Thoracic aorta (tissue), 2 donors: Measurements from ENCODE around the gene ABHD17C. TPM values are rescaled to one million over a fixed set of nuclear protein-coding genes. Genes with fewer than 3 reads are reported as not detected.

Experiments used
- ATAC-seq: fragments of 150-250 bp; one replicate; pipeline ENCODE4 v1.8.0; 2017; ENCODE audit warnings: low read depth; ENCODE audit not compliant: insufficient number of reproducible peaks, low FRiP score
- DNase-seq: peaks from one replicate; pipeline ENCODE4 v3.0.0-alpha.2; 2020; ENCODE audit warnings: low spot score
- H3K27ac ChIP-seq, 2 donors: fragments of 200-600 bp; sonication (generic); 1 replicate in 1 of 2; 2 replicates in 1 of 2; pipeline ENCODE4 v1.5.1; 2016; ENCODE audit warnings: mild to moderate bottlenecking in 2 of 2, moderate library complexity in 2 of 2
- H3K27me3 ChIP-seq: fragments of 200-600 bp; sonication (generic); replicated peaks from 2 replicates; pipeline ENCODE4 v1.6.0; 2016; ENCODE audit warnings: mild to moderate bottlenecking; ENCODE audit not compliant: insufficient read depth
- H3K36me3 ChIP-seq: fragments of 200-600 bp; sonication (generic); one replicate; pipeline ENCODE4 v1.5.1; 2016
- H3K4me1 ChIP-seq, 2 donors: fragments of 200-600 bp; sonication (generic); 1 replicate in 1 of 2; 2 replicates in 1 of 2; pipeline versions ENCODE4 v1.5.1 to v1.6.0; 2016; ENCODE audit warnings: low read depth in 2 of 2, mild to moderate bottlenecking in 1 of 2; ENCODE audit not compliant: control insufficient read depth in 1 of 2
- H3K4me3 ChIP-seq: fragments of 200-600 bp; sonication (generic); 2 replicates; pipeline ENCODE4 v1.5.1; 2016; ENCODE audit warnings: mild to moderate bottlenecking
- H3K9me3 ChIP-seq: fragments of 200-600 bp; sonication (generic); 2 replicates; pipeline ENCODE4 v1.5.1; 2016
- total RNA-seq, 2 donors: library from RNA; depleted of rRNA; stranded (reverse); fragments of >200 nt; gene quantifications; one replicate each; pipeline versions ENCODE4 v1.1.0 to v1.2.3, GENCODE V29; 2016
- TF ChIP-seq, protein P1 (sequence below): fragments of 200-600 bp; sonication (generic); IDR thresholded peaks from one replicate; pipeline ENCODE4 v1.5.1; 2019; ENCODE audit warnings: antibody characterized with exemption

ABHD17C gene
- total RNA-seq, 2 donors from 2014 or later: 1.6 to 3.0 TPM

DNA sequence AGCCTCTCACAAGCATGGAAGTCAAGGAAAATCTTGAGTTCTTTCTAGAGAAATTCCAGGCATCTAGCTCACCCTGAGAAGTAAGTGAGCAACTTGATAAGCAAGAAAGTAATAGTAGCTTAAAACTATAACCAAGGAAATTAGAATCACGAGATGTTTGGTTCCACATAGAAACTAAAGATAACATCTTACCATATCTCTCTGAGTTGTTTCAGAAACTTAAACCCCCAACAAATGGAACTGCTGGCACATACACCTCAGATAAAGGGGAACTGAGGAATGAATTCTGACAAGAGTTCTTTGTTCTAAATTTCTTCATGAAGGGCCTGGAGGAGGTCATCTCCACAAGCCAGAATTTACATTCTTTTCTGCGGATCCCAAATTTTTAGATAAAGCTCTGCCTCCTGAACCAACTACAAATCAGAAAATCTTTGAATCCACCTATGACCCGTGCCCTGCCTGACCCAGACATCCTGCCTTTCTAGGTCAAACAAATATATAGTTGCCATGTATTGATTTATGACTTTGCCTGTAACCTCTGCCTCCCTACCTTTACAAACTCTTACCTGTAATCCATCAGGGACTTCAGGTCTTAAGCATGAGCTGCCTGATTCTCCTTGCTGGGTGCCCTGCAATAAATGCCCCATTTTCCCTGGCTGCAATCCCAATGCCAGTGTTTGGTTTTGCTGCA is 26.4 kb upstream of the ABHD17C start:
- DNase-seq (no peak), ATAC-seq (no peak)
- Histone ChIP-seq H3K4me1 (no peaks in the 10 kb centered on the region), H3K4me3 (no peak overlapping the region), H3K9me3 (no peaks in the 10 kb centered on the region), H3K27ac (no peak overlapping the region), H3K27me3 (no peaks in the 10 kb centered on the region), H3K36me3 (no peaks in the 10 kb centered on the region)
- TF ChIP-seq, protein P1, sequence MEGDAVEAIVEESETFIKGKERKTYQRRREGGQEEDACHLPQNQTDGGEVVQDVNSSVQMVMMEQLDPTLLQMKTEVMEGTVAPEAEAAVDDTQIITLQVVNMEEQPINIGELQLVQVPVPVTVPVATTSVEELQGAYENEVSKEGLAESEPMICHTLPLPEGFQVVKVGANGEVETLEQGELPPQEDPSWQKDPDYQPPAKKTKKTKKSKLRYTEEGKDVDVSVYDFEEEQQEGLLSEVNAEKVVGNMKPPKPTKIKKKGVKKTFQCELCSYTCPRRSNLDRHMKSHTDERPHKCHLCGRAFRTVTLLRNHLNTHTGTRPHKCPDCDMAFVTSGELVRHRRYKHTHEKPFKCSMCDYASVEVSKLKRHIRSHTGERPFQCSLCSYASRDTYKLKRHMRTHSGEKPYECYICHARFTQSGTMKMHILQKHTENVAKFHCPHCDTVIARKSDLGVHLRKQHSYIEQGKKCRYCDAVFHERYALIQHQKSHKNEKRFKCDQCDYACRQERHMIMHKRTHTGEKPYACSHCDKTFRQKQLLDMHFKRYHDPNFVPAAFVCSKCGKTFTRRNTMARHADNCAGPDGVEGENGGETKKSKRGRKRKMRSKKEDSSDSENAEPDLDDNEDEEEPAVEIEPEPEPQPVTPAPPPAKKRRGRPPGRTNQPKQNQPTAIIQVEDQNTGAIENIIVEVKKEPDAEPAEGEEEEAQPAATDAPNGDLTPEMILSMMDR: no peak

DNA sequence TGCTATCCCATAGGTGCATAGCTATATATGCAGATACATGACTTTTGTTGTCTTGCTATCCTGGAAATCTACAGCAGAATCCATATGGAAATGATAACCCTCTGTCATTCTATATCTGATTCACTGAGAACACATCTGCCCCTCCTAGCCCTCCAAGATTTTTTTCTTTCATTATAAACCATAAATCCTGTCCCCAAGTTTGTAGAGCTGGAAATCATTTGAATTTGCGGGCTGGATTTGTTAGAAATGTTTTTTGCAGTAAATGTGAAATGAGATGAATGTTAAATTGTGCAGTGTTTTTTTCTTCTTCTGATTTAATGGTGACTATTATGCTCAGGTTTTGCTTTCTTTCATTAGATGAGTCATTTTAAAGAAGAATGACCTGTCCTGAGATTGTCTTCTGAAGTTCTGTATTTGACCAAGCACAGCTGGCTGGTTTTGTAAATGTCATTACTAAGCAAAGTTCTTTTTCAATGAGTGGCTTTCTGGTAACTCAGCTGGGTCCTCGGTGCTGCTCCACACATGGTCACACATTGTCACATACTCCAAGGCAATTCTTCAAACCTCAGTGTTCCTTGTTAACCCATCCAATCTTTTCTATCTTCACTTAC is 25.3 kb upstream of the ABHD17C start:
- DNase-seq (no peak), ATAC-seq (no peak)
- Histone ChIP-seq H3K27ac (no peak overlapping the region), H3K4me1 (no peaks in the 10 kb centered on the region), H3K27me3 (no peaks in the 10 kb centered on the region), H3K9me3 (no peaks in the 10 kb centered on the region), H3K4me3 (no peak overlapping the region), H3K36me3 (no peaks in the 10 kb centered on the region)
- TF ChIP-seq, protein P1: no peak

DNA sequence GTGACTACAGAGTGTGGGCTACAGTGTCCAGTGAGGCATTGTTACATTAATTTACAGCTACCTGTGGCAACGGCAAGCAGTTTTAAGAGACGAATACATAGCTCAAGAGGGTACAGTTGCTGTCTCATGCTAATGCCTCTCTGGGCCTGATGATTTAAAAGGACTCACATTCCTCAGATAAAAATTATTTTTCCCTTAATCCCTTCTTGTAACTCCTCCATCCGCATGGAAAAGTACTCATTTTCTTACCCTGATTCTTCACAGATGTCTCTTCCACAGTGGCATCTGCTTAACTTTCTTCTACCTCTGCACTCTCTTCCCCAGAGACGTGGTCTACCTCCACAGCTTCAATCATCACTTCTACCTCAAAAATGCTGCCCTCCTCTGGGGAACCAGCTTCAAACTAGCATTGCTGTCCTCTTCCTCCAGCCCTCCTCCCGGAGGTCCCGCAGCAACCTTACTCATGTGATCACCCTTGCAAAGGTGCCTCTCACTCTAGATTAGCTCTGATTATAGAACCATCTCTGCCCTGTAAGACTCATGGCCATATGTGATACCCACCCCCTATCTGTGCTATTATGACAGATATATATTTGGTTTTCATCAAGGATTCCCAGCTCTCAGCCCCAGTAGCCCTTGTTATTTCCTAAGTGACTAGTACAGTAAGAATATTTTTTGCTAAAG is 21.4 kb upstream of the ABHD17C start:
- Histone ChIP-seq H3K4me3 (no peak overlapping the region), H3K27ac (no peak overlapping the region), H3K27me3 (no peaks in the 10 kb centered on the region), H3K36me3 (no peaks in the 10 kb centered on the region), H3K4me1 (no peaks in the 10 kb centered on the region), H3K9me3 (no peaks in the 10 kb centered on the region)
- TF ChIP-seq, protein P1: no peak
- ATAC-seq (no peak), DNase-seq (no peak)

DNA sequence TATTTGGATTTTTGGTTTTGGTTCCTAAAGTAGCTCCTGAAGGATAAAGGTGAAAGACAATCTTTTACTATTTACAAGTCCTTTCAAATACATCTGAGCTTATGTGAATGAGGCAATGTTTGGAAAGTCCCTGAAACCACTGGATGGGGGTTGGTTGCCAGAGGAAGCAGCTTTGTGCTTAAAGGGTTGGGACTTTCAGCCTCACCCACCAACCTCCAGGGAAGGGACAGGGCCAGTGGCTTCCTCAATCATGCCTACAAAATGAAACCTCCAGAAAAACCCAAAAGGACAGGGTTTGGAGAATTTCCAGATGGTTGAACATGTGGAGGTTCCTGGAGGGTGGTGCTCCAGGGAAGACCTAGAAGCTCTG is 20.9 kb upstream of the ABHD17C start:
- DNase-seq: no peak
- TF ChIP-seq, protein P1: no peak
- no peaks in the 10 kb centered on the region for H3K36me3 ChIP-seq
- no peaks in the 10 kb centered on the region for H3K9me3 ChIP-seq
- no peak for ATAC-seq
- no peaks in the 10 kb centered on the region for H3K4me1 ChIP-seq
- H3K4me3 ChIP-seq: no peak overlapping the region
- no peaks in the 10 kb centered on the region for H3K27me3 ChIP-seq
- H3K27ac ChIP-seq: no peak overlapping the region

DNA sequence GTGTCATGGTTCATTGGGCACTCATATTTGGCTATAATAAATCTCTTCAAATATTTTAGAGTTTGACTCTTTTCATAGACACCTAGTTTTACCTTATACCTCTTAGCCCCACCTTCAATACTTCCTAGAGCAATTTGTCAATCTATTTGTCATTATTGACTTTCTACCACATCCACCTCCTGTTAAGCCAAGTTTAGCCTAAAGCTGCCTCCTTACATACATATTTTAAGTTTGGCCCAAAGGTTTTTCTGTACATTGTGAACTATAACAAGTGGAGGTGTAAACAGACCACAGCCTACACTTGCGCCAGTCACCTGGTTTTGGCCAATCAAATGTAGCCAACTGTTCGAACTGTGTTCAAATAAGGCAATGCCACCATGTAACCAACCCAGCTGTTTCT is 18.1 kb upstream of the ABHD17C start:
- Histone ChIP-seq H3K27me3 (no peaks in the 10 kb centered on the region), H3K27ac (no peak overlapping the region)
- no peak for ATAC-seq

More for the DNA sequence above, 18.1 kb upstream of the ABHD17C start:
- Histone ChIP-seq H3K4me3 (no peak overlapping the region), H3K9me3 (no peaks in the 10 kb centered on the region), H3K36me3 (no peaks in the 10 kb centered on the region), H3K4me1 (no peaks in the 10 kb centered on the region)
- no peak for DNase-seq
- TF ChIP-seq, protein P1: no peak
